ENCODE data around the gene LAMA5. TPM values are rescaled to one million over a fixed set of nuclear protein-coding genes. Genes with fewer than 3 reads are reported as not detected.

The LAMA5 gene
- total RNA-seq, 2 experiments from 2014 or later, result 0.81 to 1.5 TPM

DNA sequence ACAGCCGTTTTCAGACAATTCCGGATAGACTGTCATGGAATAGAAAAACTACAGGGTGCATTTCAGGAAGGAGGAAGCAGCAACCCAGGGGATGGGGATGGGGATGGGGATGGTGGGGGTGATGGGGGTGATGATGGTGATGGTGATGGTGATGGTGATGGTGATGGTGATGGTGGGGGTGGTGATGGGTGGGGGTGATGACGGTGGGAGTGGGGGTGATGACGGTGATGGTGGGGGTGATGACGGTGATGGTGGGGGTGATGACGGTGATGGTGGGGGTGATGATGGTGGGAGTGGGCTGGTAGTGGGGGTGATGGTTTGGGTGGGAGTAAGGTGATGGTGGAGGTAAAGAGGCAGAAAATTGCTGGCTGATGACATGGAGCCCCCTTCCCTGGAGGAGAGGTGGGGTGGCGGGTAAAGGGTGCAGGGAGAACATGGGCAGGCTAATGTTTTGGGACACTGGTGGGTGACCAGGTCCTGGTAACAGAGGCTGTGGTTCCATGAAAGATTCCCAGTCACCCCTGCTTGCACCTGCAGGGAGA lies 17.5 kb downstream of the LAMA5 start:
- DNase-seq, result no peak
- Mint-ChIP-seq H3K36me3 (ENCODE audit: low read depth) (no peaks in the 10 kb centered on the region), H3K9me3 (peaks cover 6% of the 10 kb centered on the region), H3K4me3 (no peak overlapping the region), H3K4me1 (ENCODE audit: low read depth) (no peaks in the 10 kb centered on the region), H3K27me3 (ENCODE audit: low read depth) (no peaks in the 10 kb centered on the region), H3K27ac (no peak overlapping the region)
- intact Hi-C loops (cut with micrococcal nuclease), result no loop called here
- CTCF ChIA-PET, result no interaction called here

DNA sequence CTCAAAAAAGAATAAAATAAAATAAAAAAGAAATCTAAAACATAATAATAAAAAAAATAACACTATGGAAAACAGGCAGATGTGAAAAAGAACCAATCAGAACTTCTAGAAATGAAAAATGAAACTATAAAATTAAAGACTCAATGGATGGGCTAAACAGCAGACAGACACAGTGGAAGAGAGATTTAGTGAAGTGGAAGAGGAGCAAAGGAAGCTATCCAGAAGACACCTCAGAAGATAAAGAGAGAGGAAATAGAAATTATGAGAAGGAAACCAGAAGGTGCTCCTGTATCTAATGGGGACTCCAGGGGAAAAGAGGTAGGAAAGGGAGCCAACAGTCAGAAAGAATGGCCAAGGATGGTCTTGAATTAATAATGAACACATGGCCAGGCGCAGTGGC lies 18.5 kb downstream of the LAMA5 start:
- H3K36me3 Mint-ChIP-seq (ENCODE audit: low read depth), result no peaks in the 10 kb centered on the region
- peaks cover 6% of the 10 kb centered on the region for H3K9me3 Mint-ChIP-seq
- no peak for DNase-seq
- H3K4me3 Mint-ChIP-seq, result no peak overlapping the region
- intact Hi-C loops (cut with micrococcal nuclease), result no loop called here
- no peaks in the 10 kb centered on the region for H3K27me3 Mint-ChIP-seq (ENCODE audit: low read depth)
- H3K4me1 Mint-ChIP-seq (ENCODE audit: low read depth), result no peaks in the 10 kb centered on the region
- CTCF ChIA-PET, result interaction anchor here (1.1 kb wide), 1 partner anchor 47 kb away, joined by 3 read pairs; no protein-coding TSS in a partner anchor
- no peak overlapping the region for H3K27ac Mint-ChIP-seq

DNA sequence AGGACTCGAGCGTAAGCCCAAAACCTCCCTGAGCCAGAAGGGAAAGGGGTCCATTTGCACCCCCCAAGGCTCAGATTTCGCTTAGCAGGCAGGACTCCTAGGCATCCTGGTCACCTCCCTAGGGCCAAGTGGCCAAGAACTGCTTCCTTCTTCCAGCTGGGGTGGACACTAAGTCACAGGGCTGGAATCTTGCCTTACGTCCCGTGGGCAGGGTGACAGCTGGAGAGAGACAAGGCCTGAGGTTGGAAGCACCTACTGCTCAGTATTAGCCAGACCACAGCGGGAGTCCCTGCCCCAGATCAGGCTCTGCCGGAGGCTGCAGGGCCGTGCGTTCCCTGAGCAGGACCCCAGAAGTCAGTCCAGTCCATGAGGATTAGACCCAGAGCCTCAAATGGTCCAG lies 19.7 kb downstream of the LAMA5 start:
- no peak overlapping the region for H3K27ac Mint-ChIP-seq
- CTCF ChIA-PET, result interaction anchor here (1.1 kb wide), 1 partner anchor 46 kb away, joined by 3 read pairs; no protein-coding TSS in a partner anchor

DNA sequence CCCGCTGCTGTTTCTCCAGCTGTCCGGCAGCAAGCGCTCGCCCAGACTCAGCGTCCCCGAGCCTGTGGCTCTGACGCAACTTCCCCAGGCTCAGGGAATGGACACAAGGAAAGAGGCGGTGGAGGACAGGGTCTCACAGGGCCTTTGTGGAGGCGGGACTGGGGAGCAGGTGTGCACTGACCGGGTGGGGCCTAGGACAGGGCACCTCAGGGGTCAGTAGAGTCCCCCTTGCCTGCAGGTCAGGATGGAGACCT lies 20.0 kb downstream of the LAMA5 start:
- H3K9me3 Mint-ChIP-seq, result peaks cover 6% of the 10 kb centered on the region
- no peak for DNase-seq
- no peak overlapping the region for H3K27ac Mint-ChIP-seq
- no peaks in the 10 kb centered on the region for H3K4me1 Mint-ChIP-seq (ENCODE audit: low read depth)
- intact Hi-C loops (cut with micrococcal nuclease), result no loop called here
- H3K36me3 Mint-ChIP-seq (ENCODE audit: low read depth), result no peaks in the 10 kb centered on the region
- H3K27me3 Mint-ChIP-seq (ENCODE audit: low read depth), result peaks cover 3% of the 10 kb centered on the region
- no peak overlapping the region for H3K4me3 Mint-ChIP-seq
- CTCF ChIA-PET, result no interaction called here

More for the DNA sequence above, 19.7 kb downstream of the LAMA5 start:
- no peak for DNase-seq
- H3K4me1 Mint-ChIP-seq (ENCODE audit: low read depth), result no peaks in the 10 kb centered on the region
- intact Hi-C loops (cut with micrococcal nuclease), result no loop called here
- H3K27me3 Mint-ChIP-seq (ENCODE audit: low read depth), result peaks cover 3% of the 10 kb centered on the region
- H3K36me3 Mint-ChIP-seq (ENCODE audit: low read depth), result no peaks in the 10 kb centered on the region
- H3K4me3 Mint-ChIP-seq, result no peak overlapping the region
- peaks cover 6% of the 10 kb centered on the region for H3K9me3 Mint-ChIP-seq

DNA sequence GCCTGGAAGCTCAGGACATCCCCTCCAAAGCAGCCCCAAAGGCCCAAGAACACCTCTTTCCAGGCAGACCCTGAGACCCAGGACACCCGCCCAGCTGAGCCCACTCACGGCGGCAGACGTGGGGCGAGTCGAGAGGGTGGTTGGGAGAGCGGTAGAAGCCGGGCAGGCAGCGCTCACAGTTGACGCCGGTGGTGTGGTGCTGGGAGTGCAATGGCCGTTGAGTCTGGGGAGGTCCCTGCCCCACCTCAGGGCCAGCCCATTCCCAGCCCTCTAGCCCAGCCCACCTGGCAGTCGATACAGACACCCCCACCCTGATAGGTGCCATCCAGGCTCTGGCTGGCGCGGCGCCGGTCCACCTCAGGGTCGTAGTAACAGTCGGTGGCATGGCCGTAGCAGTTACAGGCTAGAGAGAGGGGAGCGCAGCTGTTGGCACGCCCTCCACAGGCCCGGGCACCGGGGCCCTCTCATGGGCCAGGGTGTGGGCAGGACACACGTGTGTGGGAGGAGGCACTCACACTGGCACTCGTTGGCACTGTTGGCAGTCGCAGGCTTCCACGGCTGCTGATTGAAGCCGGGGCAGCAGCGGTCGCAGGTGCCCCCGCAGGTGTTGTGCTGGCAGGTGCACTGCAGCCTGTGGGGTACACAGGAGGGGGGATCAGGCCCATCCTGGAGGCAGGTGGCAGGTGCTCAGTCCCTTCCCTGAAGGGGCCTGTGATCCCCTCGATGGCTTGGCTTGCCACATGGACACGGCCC lies 20.5 kb downstream of the LAMA5 start:
- Mint-ChIP-seq H3K36me3 (ENCODE audit: low read depth) (no peaks in the 10 kb centered on the region), H3K9me3 (peaks cover 6% of the 10 kb centered on the region), H3K27me3 (ENCODE audit: low read depth) (peaks cover 3% of the 10 kb centered on the region), H3K4me3 (no peak overlapping the region), H3K4me1 (ENCODE audit: low read depth) (no peaks in the 10 kb centered on the region), H3K27ac (no peak overlapping the region)
- no peak for DNase-seq
- CTCF ChIA-PET, result no interaction called here
- intact Hi-C loops (cut with micrococcal nuclease), result no loop called here

DNA sequence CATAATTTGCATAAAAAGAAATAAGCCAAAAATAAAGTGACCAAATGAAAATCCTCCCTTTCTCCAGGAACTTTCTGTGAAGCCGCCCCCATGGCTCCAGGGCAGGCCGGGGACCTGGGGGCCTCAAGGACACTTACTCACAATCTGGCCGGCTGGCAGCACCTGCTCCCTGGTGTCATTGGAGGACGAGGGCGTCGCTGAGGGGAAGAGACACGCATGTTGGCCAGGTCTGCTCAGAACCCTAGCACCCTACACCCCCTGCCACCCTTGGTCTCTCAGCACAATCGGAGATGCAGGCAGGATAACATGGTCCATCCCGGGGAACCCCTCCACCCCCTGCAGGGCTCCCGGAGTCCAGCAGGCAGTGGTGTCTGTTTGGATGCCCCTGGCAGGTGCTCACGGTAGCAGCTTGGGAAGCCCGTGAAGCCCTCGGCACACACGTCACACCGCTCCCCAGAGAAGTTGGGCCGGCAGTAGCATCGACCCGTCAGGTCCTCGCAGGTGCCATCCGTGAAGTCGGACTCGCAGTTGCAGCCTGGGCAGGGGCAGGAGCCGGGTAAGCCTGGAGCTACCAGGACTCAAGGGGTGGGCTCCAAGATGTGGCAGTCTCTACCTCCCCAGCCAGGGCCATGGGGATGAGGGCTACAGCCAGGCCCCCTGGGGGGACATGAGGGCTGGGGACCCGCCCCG lies 21.3 kb downstream of the LAMA5 start:
- H3K27me3 Mint-ChIP-seq (ENCODE audit: low read depth), result peaks cover 3% of the 10 kb centered on the region
- no peak for DNase-seq
- H3K27ac Mint-ChIP-seq, result no peak overlapping the region
- intact Hi-C loops (cut with micrococcal nuclease), result no loop called here
- no peaks in the 10 kb centered on the region for H3K4me1 Mint-ChIP-seq (ENCODE audit: low read depth)
- peaks cover 7% of the 10 kb centered on the region for H3K9me3 Mint-ChIP-seq
- no peak overlapping the region for H3K4me3 Mint-ChIP-seq
- no peaks in the 10 kb centered on the region for H3K36me3 Mint-ChIP-seq (ENCODE audit: low read depth)
- CTCF ChIA-PET, result interaction anchor here (0.6 kb wide), 1 partner anchor 70 kb away, joined by 3 read pairs; no protein-coding TSS in a partner anchor

DNA sequence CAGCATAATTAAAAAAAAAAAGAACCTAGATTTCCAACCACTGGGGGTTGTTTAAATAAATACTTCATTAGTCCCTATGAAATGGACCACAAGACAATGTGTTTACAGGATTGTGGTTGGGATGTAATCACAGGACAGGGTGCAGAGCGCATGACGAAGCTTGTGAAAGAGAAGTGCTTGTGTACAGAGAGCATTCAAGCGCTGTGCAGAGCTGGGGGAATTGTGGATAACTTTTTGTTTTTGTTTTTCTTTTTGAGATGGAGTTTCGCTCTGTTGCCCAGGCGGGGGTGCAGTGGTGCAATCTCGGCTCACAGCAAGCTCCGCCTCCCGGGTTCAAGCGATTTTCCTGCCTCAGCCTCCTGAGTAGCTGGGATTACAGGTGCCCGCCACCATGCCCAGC lies 22.3 kb downstream of the LAMA5 start:
- H3K4me3 Mint-ChIP-seq, result no peak overlapping the region
- H3K9me3 Mint-ChIP-seq, result peaks cover 7% of the 10 kb centered on the region
- no peak for DNase-seq
- no peaks in the 10 kb centered on the region for H3K36me3 Mint-ChIP-seq (ENCODE audit: low read depth)
- no peaks in the 10 kb centered on the region for H3K4me1 Mint-ChIP-seq (ENCODE audit: low read depth)
- CTCF ChIA-PET, result no interaction called here
- intact Hi-C loops (cut with micrococcal nuclease), result no loop called here
- H3K27me3 Mint-ChIP-seq (ENCODE audit: low read depth), result peaks cover 3% of the 10 kb centered on the region
- H3K27ac Mint-ChIP-seq, result no peak overlapping the region

DNA sequence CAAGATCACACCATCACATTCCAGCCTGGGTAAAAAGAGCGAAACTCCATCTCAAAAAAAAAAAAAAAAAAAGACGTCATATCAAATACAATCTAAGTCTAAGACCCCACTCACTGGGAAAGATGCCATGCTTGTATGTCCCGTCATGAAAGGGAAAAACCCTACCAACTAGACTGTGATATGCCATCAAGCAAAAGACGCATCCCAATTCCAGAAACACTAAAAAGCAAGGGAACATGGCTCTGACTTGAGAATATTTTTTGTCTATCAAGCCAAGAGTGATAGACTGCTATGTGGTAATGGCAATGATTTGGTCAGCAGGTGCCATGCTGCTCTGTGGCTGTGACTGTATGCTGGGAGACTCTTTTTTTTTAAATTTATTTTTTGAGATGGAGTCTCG lies 23.0 kb downstream of the LAMA5 start:
- CTCF ChIA-PET, result no interaction called here
- H3K27me3 Mint-ChIP-seq (ENCODE audit: low read depth), result peaks cover 3% of the 10 kb centered on the region
- H3K4me3 Mint-ChIP-seq, result no peak overlapping the region
- H3K36me3 Mint-ChIP-seq (ENCODE audit: low read depth), result no peaks in the 10 kb centered on the region
- H3K27ac Mint-ChIP-seq, result no peak overlapping the region
- intact Hi-C loops (cut with micrococcal nuclease), result no loop called here
- peaks cover 5% of the 10 kb centered on the region for H3K9me3 Mint-ChIP-seq
- no peaks in the 10 kb centered on the region for H3K4me1 Mint-ChIP-seq (ENCODE audit: low read depth)
- no peak for DNase-seq

DNA sequence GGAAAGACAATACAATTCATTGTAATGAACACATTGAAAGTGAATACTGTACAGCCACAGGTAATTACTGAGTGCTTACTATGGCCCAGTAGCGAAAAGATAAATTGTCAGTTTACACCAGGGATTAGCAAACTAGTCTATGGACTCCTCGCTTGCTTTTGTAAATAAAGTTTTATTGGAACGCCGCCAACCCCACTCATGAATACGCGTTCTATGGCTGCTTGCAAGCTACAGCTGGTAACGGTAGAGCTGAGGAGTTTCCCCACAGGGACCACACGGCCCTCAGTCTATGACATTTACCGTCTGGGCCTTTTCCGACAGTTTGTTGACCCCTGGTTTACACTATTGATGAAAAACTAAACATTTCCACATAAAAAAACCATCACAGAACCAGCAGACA lies 24.2 kb downstream of the LAMA5 start:
- Mint-ChIP-seq H3K4me1 (ENCODE audit: low read depth) (no peaks in the 10 kb centered on the region), H3K4me3 (no peak overlapping the region), H3K36me3 (ENCODE audit: low read depth) (no peaks in the 10 kb centered on the region), H3K27ac (no peak overlapping the region), H3K27me3 (ENCODE audit: low read depth) (peaks cover 3% of the 10 kb centered on the region), H3K9me3 (peaks cover 1% of the 10 kb centered on the region)
- intact Hi-C loops (cut with micrococcal nuclease), result no loop called here
- CTCF ChIA-PET, result no interaction called here
- no peak for DNase-seq

DNA sequence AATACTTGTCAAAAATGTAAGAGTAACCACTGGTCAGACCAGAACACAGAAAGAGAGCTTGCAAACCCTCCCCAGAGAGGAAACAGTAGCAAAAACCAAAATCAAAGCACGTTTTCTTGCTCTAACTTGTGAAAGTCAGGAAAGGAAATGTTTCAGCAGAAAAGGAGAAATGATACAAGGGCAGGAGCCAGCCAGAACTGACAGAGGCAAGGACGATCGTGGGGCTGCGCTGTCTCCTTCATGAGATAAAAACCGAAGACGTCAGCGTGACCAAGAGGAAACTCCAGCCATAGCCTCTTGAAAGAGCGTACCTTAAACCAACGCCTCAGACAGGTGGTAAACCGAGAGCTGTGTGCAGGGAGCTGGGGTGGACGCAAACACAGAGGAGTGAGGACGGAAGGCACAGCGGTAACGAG lies 27.5 kb downstream of the LAMA5 start:
- DNase-seq, result no peak
- H3K4me3 Mint-ChIP-seq, result no peak overlapping the region
- H3K36me3 Mint-ChIP-seq (ENCODE audit: low read depth), result no peaks in the 10 kb centered on the region
- peaks cover 1% of the 10 kb centered on the region for H3K9me3 Mint-ChIP-seq
- intact Hi-C loops (cut with micrococcal nuclease), result no loop called here
- H3K27ac Mint-ChIP-seq, result no peak overlapping the region
- H3K4me1 Mint-ChIP-seq (ENCODE audit: low read depth), result no peaks in the 10 kb centered on the region
- peaks cover 11% of the 10 kb centered on the region for H3K27me3 Mint-ChIP-seq (ENCODE audit: low read depth)
- CTCF ChIA-PET, result no interaction called here

DNA sequence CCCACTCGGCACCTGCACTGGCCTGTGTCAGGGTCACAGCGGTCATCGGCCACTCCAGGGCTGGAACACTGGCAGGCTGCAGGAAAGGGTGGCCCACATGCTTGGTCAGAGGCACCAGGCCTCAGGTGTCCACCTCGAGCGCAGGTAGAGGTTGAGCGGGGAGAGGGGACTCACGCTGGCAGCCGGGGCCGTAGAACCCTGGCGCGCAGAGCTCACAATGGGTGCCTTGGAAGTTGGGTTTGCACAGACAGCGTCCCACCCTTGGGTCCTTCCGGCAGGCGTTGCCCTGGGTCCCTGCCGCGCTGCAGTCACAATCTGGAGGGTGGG lies 28.9 kb downstream of the LAMA5 start:
- Mint-ChIP-seq H3K4me1 (ENCODE audit: low read depth) (no peaks in the 10 kb centered on the region), H3K4me3 (no peak overlapping the region), H3K9me3 (peaks cover 1% of the 10 kb centered on the region), H3K27ac (no peak overlapping the region), H3K36me3 (ENCODE audit: low read depth) (no peaks in the 10 kb centered on the region), H3K27me3 (ENCODE audit: low read depth) (peaks cover 10% of the 10 kb centered on the region)
- intact Hi-C loops (cut with micrococcal nuclease), result no loop called here
- DNase-seq, result no peak
- CTCF ChIA-PET, result no interaction called here

DNA sequence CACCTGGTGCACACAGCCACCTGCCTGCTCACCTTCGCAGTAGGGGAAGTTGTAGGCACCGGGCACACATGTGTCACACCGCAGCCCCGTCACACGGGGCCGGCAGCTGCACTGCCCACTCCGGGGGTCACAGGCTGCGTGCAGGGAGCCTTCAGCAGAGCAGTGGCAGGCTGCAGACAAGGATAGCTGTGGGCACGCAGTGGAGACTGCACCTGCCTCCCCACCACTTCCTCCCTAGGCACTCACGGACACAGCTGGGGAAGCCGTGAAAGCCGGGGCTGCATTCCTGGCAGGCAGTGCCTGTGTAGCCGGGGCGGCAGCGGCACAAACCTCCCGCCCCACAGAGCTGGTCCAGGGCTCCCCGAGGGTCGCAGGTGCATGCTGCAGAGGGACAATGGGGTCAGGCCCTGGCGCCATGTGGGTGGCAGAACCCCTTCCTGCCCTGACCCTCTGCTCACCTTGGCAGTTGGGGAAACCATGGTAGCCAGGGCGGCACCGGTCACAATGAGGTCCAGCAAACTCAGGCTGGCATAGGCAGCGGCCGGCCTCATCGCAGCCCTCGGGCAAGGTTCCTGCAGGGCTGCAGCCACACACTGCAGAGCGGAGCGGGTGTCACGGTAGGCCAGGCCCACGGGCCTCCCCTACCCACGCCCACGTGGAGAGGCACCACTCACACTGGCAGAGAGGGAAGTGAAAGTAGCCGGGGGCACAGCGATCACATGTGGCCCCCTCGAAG lies 29.4 kb downstream of the LAMA5 start:
- H3K4me1 Mint-ChIP-seq (ENCODE audit: low read depth), result no peaks in the 10 kb centered on the region
- no peak overlapping the region for H3K27ac Mint-ChIP-seq
- H3K27me3 Mint-ChIP-seq (ENCODE audit: low read depth), result peaks cover 7% of the 10 kb centered on the region
- CTCF ChIA-PET, result interaction anchor here (0.6 kb wide), 1 partner anchor 135 kb away, joined by 3 read pairs; no protein-coding TSS in a partner anchor
- peaks cover 1% of the 10 kb centered on the region for H3K9me3 Mint-ChIP-seq
- H3K36me3 Mint-ChIP-seq (ENCODE audit: low read depth), result no peaks in the 10 kb centered on the region
- H3K4me3 Mint-ChIP-seq, result no peak overlapping the region
- intact Hi-C loops (cut with micrococcal nuclease), result no loop called here
- no peak for DNase-seq
